HG02798 (cell line): Measurements from ENCODE around the gene TTBK2.
"Not testable (repeated sequence)": the region's sequence is repeated elsewhere in the genome, so short reads cannot be mapped to it uniquely, and the experiment has no call there.

Experiments used
- ATAC-seq: cut with Tn5 transposase; IDR thresholded peaks from one replicate; pipeline ENCODE4 v1.9.1; 2021; ENCODE audit warnings: mild to moderate bottlenecking; ENCODE audit not compliant: unreplicated experiment, poor library complexity

The TTBK2 gene

DNA sequence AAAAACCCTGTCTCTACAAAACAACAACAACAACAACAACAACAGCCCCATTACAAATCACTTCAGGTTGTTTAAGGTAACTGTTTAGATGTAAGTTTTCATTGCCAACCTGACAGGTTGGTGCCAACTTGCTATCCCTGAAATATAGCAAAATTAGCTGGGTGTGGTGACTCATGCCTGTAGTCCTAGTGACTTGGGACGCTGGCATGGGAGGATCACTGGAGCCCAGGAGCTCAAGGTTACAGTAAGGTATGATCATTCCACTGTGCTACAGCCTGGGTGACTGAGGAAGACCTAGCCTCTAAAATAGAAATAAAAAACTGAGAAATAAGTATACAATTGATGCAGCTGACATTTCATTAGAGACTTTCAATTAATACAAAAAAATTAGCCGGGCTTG, 147.7 kb downstream of the TTBK2 start:
- no peak for ATAC-seq

DNA sequence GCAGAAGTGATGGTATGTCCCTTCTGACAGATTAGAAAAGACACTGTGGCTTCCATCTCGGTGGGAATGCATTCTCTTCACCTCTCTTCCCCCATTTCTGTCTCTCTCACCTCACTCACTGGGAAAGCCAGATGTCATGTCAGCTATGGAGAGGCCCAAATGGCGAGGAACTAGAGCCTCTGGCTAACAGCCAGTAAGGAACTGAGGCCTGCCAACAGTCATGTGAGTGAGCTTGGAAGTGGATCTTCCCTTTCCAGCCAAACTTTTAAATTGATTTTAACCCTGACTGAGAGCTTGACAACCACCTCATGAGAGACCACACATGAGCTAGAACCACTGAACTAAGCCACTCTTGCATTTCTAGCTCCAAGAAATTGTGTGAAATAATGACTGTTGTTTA, 148.4 kb downstream of the TTBK2 start:
- ATAC-seq = no peak

DNA sequence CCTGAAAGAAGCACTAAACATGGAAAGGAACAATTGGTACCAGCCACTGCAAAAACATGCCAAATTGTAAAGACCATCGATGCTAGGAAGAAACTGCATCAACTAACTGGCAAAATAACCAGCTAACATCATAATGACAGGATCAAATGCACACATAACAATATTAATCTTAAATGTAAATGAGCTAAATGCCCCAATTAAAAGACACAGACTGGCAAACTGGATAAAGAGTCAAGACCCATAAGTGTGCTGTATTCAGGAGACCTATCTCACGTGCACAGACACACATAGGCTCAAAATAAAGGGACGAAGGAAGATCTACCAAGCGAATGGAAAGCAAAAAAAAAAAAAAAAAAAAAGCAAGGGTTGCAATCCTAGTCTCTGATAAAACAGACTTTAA, 154.5 kb downstream of the TTBK2 start:
- ATAC-seq = not testable (repeated sequence)

DNA sequence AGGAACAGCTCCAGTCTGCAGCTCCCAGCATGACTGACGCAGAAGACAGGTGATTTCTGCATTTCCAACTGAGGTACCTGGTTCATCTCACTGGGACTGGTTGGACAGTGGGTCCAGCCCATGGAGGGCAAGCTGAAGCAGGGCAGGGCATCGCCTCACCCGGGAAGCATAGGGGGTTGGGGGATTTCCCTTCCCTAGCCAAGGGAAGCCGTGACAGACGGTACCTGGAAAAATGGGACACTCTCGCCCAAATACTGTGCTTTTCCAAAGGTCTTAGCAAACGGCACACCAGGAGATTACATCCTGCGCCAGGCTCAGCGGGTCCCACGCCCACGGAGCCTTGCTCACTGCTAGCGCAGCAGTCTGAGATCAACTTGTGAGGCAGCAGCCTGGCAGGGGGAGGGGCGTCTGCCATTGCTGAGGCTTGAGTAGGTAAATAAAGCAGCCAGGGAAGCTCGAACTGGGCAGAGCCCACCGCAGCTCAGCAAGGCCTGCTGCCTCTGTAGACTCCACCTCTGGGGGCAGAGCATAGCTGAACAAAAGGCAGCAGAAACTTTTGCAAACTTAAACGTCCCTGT, 156.3 kb downstream of the TTBK2 start:
- not testable (repeated sequence) for ATAC-seq

DNA sequence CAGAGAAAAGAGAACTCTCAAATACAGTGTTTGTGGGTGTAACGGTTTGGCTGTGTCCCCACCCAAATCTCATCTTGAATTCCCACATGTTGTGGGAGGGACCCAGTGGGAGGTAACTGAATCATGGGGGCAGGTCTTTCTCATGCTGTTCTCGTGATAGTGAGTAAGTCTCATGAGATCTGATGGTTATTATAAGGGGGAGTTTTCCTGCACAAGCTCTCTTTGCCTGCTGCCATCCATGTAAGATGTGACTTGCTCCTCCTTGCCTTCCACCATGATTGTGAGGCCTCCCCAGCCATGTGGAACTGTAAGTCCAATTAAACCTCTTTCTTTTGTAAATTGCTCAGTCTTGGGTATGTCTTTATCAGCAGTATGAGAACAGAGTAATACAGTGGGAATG, 158.8 kb downstream of the TTBK2 start:
- not testable (repeated sequence) for ATAC-seq

DNA sequence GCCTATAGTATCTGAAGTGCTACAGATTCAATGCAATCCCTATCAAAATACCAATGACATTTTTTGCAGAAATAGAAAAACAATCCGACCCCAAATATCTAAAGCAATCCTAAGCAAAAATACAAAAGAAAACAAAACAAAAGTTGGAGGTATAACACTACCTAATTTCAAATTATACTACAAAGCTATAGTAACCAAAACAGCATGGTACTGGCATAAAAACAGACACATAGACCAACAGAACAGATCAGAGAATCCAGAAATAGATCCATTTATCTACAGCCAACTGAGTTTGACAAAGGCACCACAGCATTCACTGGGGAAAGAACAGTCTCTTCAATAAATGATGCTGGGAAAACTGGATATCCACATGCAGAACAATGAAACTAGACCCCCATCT, 159.8 kb downstream of the TTBK2 start:
- no peak for ATAC-seq

DNA sequence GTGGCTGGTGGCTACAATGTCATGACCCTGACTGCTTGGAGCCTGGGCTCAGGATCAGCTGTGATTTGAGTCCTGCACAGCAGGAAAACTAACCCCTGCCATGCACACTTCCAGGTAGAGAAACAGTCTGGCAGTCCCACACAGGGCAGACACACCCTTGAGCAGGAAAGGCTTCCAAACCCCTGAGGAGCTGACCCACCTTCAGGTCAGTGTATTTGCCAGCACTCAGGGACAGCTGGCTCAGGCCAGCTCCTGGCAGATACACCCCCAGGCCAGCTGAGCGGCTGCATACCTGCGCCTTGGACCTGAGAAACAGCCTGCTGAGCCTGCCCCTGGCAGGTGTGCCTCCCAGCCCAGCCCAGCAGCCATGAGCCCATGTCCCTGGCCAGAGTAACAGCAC, 161.5 kb downstream of the TTBK2 start:
- no peak for ATAC-seq

DNA sequence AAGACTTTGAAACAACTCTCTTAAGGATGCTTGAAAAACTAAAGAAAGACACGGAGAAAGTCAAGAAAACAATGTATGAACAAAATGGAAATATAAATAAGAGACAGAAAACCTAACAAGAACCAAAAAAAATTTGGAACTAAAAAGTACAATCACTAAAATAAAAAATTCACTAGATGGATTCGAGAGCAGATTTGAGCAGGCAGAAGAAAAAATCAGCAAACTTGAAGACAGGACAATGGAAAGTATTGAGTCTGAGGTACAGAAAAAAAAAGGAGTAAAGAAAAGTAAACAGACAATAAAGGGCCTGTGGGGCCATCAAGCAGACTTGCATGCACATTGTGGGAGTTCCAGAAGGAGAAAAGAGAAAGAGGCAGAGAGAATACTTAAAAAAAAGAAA, 170.3 kb downstream of the TTBK2 start:
- no peak for ATAC-seq

DNA sequence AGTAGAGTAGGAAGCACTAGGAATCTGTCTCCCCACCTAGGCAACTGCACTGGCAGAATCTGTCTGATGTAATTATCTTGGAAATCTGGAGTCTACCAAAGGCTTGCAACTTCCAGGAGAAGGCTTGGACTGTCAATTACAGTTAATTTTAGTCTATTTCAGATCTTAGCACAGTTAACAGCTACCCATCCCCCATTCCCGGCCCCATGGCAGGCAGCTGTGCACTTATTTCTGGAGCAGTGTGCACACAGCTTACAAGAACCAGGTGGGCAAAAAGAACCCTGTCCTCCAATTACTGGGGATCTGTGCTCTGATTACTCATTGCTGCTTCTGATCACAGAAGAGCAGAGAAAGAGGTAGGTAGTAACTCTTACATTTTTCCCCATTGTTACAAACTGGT, 171.3 kb downstream of the TTBK2 start:
- ATAC-seq = no peak

DNA sequence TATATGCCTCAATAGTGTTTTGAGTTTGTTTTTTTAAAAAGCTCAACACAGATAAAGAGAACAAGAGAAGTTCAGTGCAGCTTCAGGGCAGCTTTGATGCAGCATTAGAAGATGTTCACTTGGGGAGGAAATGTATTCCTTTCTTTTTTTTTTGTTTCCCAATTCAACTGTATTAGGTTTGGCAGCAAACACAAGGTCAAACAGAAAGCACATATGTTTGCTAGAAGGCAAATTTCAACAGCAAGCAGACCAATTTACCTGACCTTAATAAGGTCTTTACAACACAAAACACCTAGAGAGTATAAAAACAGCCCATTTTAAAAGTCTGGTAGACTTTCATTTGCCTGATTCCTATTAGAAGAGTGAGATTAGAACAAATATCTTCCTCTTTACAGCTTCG, 176.4 kb downstream of the TTBK2 start:
- no peak for ATAC-seq

DNA sequence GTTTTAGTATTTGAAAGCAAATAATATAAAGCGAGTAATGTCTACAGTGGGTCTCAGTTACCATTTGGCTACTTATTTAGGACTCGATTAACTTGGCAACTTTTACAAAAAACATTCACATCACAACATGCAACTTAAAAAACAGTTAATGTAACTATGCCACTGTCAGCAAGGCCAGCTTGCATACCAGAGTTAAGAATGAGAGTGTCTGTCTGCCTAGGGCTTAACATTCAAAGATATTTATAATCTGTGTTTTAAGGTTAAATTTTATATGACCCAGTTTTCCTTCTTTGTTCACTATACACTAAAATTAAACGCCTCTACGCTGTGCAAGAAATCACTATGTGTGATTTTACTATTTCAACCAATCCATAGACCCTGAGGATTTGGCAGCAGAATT, 178.4 kb downstream of the TTBK2 start:
- no peak for ATAC-seq

DNA sequence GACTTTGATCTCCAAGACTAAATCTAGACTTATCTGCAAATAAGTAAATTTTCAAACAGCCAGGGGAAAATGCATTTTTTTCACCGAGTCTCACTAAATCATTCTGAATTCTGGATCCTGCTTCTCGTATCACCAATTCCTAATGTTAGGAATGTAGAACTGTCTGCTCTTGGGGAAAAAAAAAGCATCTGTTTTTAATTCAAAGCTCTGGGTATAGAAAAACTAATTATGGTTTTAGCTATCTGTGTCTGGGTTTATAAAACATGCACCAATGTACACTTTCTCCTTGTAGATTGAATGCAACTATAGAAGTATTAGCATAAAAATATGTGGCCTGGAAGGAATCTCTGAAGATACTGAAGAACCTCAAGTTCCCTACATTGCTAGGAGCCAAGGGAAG, 178.9 kb downstream of the TTBK2 start:
- ATAC-seq = no peak

DNA sequence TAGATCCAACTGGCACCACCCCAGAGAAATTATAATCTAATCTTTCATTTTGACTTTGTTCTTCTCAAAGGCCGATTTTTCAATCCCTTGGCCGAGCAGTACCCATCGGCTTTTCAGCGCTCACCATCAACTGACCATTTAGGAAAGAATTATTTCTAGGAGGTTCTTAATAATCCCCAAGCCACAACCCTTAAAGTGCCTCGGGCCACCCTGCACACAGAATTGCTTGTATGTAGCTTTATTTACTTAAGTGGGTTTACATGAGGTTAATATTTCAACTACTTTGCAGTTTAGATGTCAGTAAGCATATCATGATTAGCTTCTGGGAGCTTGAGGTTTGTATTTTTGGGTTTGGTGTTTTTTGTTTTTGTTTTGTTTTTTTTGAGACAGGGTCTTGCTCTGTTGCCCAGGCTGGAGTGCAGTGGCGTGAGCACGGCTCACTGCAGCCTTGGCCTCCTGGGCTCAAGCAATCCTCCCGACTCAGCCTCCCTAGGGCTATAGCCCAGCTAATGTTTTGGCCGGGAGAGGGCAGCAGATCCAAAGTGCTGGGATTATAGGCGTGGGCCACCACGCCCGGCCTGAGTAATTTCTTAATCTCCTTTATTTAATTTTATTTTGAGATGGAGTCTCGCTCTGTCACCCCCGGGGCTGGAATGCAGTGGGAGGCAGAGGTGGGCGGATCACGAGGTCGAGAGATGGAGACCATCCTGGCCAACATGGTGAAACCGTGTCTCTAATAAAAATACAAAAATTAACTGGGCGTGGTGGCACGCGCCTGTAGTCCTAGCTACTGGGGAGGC, 182.8 kb downstream of the TTBK2 start:
- no peak for ATAC-seq

DNA sequence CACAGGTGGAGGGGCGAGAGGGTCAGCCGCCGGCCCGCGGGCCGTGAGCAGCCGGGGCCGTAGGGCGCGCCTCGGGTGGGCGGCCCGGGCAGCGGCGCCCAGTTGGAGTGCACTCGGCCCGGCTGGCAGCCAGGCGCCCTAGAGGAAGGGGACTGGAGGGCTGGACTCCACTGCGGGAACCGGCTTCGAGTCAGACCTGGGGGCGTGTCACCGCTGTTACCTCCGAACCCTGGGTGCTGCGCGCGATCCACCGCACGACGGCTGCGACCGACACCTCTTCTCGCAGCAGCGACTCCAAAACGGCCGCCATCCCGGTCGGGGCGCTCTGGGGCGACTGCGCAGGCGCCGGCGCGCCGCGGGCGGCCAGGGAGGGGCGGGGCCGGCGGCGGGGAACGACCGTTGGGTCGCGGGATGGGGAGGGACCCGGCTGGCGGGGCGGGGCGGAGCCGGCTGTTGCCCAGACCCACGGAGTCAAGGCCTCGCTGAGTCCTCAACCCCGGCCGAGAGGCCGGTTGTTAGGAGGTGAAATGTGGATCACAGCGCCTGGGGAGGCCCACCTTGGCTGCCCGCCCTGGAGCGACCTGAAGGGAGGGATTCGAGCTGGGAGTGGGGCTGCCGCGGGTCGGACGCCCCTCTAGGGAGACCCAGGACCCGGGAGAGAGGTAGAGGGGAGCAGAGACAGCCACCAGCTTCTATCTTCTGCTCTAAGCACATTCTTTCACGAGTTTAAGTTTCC, 183.6 kb downstream of the TTBK2 start, which contains the start of gene CDAN1:
TSS of gene CDAN1 (minus strand) at position 336 of the 736 bp plus-strand sequence. CDS start at position 310, 26 bp downstream.
- ATAC-seq = peak; percentile 91

DNA sequence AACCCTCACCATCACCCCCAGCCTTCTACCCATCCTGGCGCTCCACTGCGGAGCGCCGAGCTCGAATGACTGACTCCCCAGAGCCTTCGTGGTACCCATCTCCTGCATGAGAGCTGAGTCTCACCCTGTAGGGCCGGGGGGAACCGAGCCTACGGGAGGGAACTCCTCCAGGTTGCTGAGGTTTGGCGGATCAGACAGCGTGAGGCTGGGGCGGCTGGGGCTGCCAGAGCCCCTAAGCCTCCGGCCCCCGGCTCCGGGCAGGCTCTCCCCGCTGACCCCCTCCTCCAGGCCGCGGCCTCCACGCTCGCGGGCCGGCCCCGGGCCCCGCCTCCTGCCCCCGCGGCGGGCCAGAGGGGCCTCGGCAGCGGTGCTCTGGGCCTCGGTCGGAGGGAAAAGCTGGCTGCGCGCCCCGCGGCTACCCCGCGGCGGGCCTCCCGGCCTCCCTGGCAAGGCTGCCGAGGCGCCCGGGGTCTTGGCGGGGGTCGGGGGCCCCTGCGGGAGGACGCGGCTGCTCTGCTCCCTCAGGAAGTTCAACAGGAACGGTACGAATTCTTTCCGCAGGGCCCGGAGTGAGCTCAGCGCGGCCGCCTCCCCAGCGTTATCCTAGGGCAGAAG, 184.3 kb downstream of the TTBK2 start:
- ATAC-seq = peak; percentile 32

DNA sequence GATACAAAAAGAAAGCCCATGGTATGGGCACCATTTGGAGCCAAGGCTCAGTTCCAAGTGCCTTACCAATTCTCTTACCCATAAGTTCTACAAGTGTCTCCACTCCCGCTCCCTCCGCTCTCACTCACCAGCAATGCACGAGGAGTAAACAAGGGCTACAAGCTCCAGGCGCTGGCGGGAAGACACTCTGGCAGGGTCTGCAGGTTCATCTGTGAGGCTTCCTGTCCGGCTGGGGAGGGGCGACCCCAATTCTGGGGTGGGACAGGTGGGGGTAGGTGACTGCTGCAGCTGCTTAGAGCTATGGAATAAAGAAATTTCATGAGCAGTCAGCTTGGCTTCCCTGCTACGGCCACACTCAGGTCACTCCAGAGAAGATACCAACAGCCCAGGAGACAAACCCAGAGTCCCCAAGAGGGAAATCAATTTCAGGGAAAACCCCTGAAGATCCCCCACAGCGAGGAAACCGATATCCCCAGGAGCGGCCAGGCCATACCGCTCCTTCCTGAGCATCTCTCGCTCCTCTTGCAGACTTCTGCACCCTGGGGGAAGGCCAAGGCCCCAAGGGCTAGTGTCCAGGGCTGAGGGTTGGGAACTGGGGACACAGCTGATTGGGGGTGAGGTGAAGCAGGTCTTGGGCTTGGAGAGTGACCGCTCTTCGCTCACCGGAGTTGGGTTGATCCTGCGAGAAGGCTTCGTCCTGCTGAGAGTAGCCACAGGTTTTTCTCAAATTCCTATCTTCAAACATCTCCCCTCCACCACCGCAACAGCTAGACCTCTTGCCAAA, 185.0 kb downstream of the TTBK2 start:
- ATAC-seq = no peak

DNA sequence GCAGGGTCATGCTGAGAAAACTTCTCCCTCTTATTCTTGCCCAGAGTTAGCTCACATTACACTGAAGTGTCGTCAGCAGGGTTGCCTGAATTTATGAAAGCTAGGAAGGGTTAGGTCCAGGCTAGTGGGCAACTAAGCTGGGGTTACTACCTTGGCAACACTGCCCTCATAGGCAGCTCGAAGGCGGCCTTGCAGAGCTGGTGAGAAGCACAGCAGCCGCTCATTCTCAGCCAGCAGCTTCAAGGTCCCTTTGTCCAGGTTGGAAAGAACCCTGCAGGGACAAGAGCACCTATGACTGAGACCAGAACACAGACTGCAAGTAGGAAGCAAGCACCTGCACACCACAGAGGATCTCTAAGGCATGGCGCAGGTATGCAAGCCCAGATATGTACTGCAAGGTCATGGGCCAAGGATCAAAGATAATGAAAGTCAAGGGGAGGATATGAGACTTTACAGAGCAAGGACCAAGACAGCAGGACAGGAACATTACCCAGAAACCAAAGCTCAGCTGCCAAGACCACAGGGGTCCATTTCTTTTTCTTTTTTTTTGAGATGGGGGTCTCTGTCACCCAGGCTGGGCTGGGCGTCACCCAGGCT, 186.4 kb downstream of the TTBK2 start:
- no peak for ATAC-seq

DNA sequence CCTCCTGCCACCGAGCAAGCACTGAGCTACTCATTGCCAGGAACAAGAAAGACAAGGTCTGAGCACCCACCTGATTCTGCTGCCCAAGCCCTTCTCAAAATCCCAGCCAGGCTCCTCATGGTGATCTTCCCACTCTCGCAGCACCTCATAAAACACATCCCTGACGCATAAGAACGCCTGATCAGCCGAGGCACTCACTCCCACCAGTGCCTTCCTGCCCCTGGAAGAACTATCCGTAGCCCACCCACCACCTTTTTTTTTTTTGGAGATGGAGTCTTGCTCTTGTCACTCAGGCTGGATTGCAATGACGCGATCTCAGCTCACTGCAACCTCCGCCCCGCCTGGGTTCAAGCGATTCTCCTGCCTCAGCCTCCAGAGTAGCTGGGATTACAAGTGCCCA, 187.6 kb downstream of the TTBK2 start:
- no peak for ATAC-seq

DNA sequence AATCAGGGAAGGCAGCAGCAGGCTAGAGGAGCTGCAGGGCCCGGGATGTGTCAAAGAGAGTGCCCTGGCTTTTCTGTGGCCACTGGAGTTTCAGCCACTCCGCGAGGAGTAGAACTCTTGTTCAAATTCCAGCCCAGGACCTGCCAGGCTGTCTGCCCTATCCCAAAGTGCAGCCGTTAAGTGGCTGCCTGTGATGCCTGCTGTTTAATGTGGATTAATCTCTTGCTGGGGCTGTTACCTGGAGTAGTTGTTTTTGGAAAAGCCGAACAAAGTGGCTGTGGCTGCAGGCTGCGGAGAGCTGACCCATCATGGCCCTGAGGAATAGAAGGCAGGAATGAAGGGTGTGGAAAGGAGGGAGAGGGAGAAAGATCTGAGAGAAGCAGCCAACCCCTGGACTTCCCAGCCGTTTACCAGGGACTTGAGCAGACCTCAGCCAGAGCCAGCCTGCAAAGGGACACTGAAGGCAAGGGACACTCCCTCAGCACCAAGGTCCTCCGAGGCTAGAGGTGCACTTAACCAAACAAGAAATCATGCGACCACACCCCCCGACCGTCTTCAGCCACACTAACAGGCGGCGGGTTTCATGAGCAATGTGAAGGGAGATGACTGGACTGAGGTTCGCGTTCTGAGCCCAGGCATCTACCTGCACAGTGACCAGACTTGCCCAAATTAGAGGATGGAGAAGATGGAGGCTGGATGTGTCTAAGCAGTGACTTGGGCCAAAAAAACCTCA, 188.3 kb downstream of the TTBK2 start:
- ATAC-seq = no peak
